ENCODE measurements around the gene TNFSF11. TPM values are rescaled to one million over a fixed set of nuclear protein-coding genes. Genes with fewer than 3 reads are reported as not detected.

Gene TNFSF11
- total and polyA plus RNA-seq, 2 donors (not counting 3 experiments of a cell fraction or from before 2014, with no cell fraction given), result not detected

DNA sequence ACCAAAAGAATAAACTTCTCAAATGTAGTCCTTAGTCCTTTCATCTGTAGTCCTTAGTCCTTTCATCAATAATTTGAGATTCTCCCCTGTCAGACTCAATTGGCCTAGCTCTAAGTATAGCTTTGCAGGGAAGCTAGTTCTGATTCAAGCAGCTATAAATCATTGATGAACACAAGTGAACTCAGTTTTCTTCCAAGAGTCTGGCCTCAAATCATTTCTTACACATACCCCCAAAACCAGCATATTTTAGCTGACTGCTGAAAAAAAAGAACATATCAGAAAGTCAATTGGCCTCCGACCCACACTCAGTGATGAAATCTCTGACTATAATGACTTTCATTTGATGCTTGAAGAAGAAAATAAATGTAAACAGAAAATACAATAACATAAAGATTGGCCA is 64.9 kb downstream of the TNFSF11 start:
- dilution Hi-C loops (cut with MboI; ENCODE audit: extremely low pct_ligation_motif_present, low sequenced_read_pairs), result no loop called here
- CTCF ChIA-PET, result no interaction called here
- intact Hi-C loops (cut with micrococcal nuclease), result no loop called here

DNA sequence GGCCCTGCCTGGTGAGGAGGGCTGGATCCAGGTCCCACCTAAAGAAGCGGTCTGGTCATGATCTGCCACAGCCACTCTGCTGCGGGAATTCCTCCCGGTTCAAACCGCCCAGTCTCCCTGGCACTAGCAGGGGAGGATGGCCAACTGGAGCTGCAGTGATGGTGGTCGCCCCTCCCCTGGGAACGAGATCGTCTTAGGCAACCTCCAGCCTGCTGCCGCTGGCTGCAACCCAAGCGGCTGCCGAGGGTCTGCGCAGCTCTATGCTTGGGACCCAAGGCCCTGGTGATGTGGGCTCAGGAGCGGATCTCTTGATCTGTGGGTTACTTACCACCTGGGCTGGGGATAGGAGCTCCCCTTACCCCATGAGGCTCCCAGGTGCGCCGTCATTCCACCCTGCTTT is 69.1 kb downstream of the TNFSF11 start:
- no peak overlapping the region for H3K9ac ChIP-seq (replicated peaks; ENCODE audit: extremely low read depth, insufficient read depth, low read length)
- H2AFZ ChIP-seq (ENCODE audit: low read depth, low read length), result no peak overlapping the region

More for the DNA sequence above, 64.9 kb downstream of the TNFSF11 start:
- Histone ChIP-seq H3K36me3 (ENCODE audit: control insufficient read depth in 2 of 2, extremely low read depth in 1 of 2, insufficient read depth in 2 of 2, low read length in 2 of 2) (no peaks in the 10 kb centered on the region), H2AFZ (ENCODE audit: low read depth, low read length) (no peak overlapping the region), H3K9me1 (replicated peaks; ENCODE audit: control insufficient read depth, extremely low read depth, insufficient read depth, low read length) (no peaks in the 10 kb centered on the region), H3K4me2 (ENCODE audit: insufficient read depth, low read length) (no peak overlapping the region), H4K20me1 (replicated peaks; ENCODE audit: control insufficient read depth, extremely low read depth, insufficient read depth, low read length) (no peaks in the 10 kb centered on the region), H3K9me3 (replicated peaks; ENCODE audit: control insufficient read depth, insufficient read depth, low read length) (no peaks in the 10 kb centered on the region), H3K27me3 (ENCODE audit: control insufficient read depth in 2 of 2, insufficient read depth in 2 of 2, low read length in 2 of 2) (peaks cover 0 to 2% of the 10 kb centered on the region in 2 experiments), H3K4me1 (ENCODE audit: control insufficient read depth, extremely low read depth, insufficient read depth, low read length) (no peaks in the 10 kb centered on the region), H3K4me3 (replicated peaks in 1 of 3; ENCODE audit: insufficient read depth in 1 of 3, low read depth in 1 of 3, low read length in 3 of 3) (no peak overlapping the region), H3K27ac (ENCODE audit: insufficient read depth, low read depth, low read length) (no peak overlapping the region), H3K9ac (replicated peaks; ENCODE audit: extremely low read depth, insufficient read depth, low read length) (no peak overlapping the region), H3K79me2 (ENCODE audit: control insufficient read depth, insufficient read depth, low read length) (no peaks in the 10 kb centered on the region)
- TF ChIP-seq CTCF (IDR thresholded peaks at IDR 0.05; ENCODE audit: extremely low read depth in 1 of 2, insufficient read depth in 1 of 2, low read depth in 1 of 2, low read length in 2 of 2), result no peak
- no peak for TF ChIP-seq EZH2 (IDR thresholded peaks at IDR 0.05; ENCODE audit: borderline replicate concordance, low read depth, low read length, severe bottlenecking)
- no peak for TF ChIP-seq FOS (IDR thresholded peaks at IDR 0.05; ENCODE audit: borderline replicate concordance, insufficient read depth, low read length)
- BruUV-seq (replicated peaks), result no TSS peak
- DNase-seq (ENCODE audit: low read depth, low spot score), result no peak
- POLR2A ChIA-PET, result no interaction called here
- no peak for FAIRE-seq

More for the DNA sequence above, 69.1 kb downstream of the TNFSF11 start:
- dilution Hi-C loops (cut with MboI; ENCODE audit: extremely low pct_ligation_motif_present, low sequenced_read_pairs) (no loop called here), intact Hi-C loops (cut with micrococcal nuclease) (no loop called here)
- FAIRE-seq, result no peak
- BruUV-seq (replicated peaks), result no TSS peak
- Histone ChIP-seq H3K4me2 (ENCODE audit: insufficient read depth, low read length) (no peak overlapping the region), H3K9me3 (replicated peaks; ENCODE audit: control insufficient read depth, insufficient read depth, low read length) (no peaks in the 10 kb centered on the region), H3K79me2 (ENCODE audit: control insufficient read depth, insufficient read depth, low read length) (no peaks in the 10 kb centered on the region), H3K27me3 (ENCODE audit: control insufficient read depth in 2 of 2, insufficient read depth in 2 of 2, low read length in 2 of 2) (no peaks in the 10 kb centered on the region), H3K27ac (ENCODE audit: insufficient read depth, low read depth, low read length) (no peak overlapping the region), H4K20me1 (replicated peaks; ENCODE audit: control insufficient read depth, extremely low read depth, insufficient read depth, low read length) (no peaks in the 10 kb centered on the region), H3K36me3 (ENCODE audit: control insufficient read depth in 2 of 2, extremely low read depth in 1 of 2, insufficient read depth in 2 of 2, low read length in 2 of 2) (no peaks in the 10 kb centered on the region), H3K4me3 (replicated peaks in 1 of 3; ENCODE audit: insufficient read depth in 1 of 3, low read depth in 1 of 3, low read length in 3 of 3) (no peak overlapping the region), H3K4me1 (ENCODE audit: control insufficient read depth, extremely low read depth, insufficient read depth, low read length) (no peaks in the 10 kb centered on the region), H3K9me1 (replicated peaks; ENCODE audit: control insufficient read depth, extremely low read depth, insufficient read depth, low read length) (no peaks in the 10 kb centered on the region)
- ChIA-PET CTCF (no interaction called here), POLR2A (no interaction called here)
- no peak for TF ChIP-seq EZH2 (IDR thresholded peaks at IDR 0.05; ENCODE audit: borderline replicate concordance, low read depth, low read length, severe bottlenecking)
- no peak for TF ChIP-seq FOS (IDR thresholded peaks at IDR 0.05; ENCODE audit: borderline replicate concordance, insufficient read depth, low read length)
- TF ChIP-seq CTCF (IDR thresholded peaks at IDR 0.05; ENCODE audit: extremely low read depth in 1 of 2, insufficient read depth in 1 of 2, low read depth in 1 of 2, low read length in 2 of 2), result no peak
- TF ChIP-seq POLR2A (IDR thresholded peaks at IDR 0.05; ENCODE audit: low read depth, low read length), result no peak
- TF ChIP-seq, protein P1, sequence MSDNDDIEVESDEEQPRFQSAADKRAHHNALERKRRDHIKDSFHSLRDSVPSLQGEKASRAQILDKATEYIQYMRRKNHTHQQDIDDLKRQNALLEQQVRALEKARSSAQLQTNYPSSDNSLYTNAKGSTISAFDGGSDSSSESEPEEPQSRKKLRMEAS (IDR thresholded peaks at IDR 0.05; ENCODE audit: insufficient read depth, insufficient read length), result no peak
- TF ChIP-seq POLR2AphosphoS5 (IDR thresholded peaks at IDR 0.05; ENCODE audit: insufficient read depth, low read depth, low read length), result no peak
- no peak for TF ChIP-seq MYC (IDR thresholded peaks at IDR 0.05; ENCODE audit: low read depth, low read length)
- TF ChIP-seq JUN (IDR thresholded peaks at IDR 0.05; ENCODE audit: borderline replicate concordance, insufficient read depth, insufficient read length, low read depth), result no peak
- no peak for TF ChIP-seq GATA2 (IDR thresholded peaks at IDR 0.05; ENCODE audit: insufficient read depth, insufficient read length, low read depth, low read length)
- DNase-seq (ENCODE audit: low read depth, low spot score), result no peak
